K562 (cell line): Measurements from ENCODE around the gene PPP1R9B. TPM values are rescaled to one million over a fixed set of nuclear protein-coding genes. Genes with fewer than 3 reads are reported as not detected.

Experiments used
- ATAC-seq: fragments of 200-7000 bp; cut with Tn5 transposase; 3 replicates; pipeline ENCODE4 v1.9.1; 2020; ENCODE audit warnings: moderate library complexity
- BruUV-seq: library from RNA; stranded (reverse); fragments of 400-500 nt; replicated peaks from 2 replicates; lab custom pipeline; 2021; lab: Mats Ljungman, UMichigan
- CTCF ChIA-PET: fragments of 300-600 bp; formaldehyde crosslinking; extraction: SDS; loops from one replicate; lab custom pipeline; 2021; ENCODE audit warnings: low intra/inter-chr PET ratio; lab: Yijun Ruan, JAX
- POLR2A ChIA-PET: fragments of 300-600, 350-650 bp; sonication (Branson Sonifier 250); formaldehyde crosslinking; extraction: SDS; loops from one replicate; lab custom pipeline; 2021; ENCODE audit warnings: antibody characterized with exemption, inconsistent platforms; lab: Yijun Ruan, JAX
- DNase-seq, 4 experiments: peaks; one replicate each; pipeline versions ENCODE4 v3.0.0 to v3.0.0-alpha.2; 2011 to 2018; ENCODE audit warnings: low spot score in 3 of 4, mixed read lengths in 3 of 4; ENCODE audit errors: extremely low read depth in 1 of 4
- FAIRE-seq: peaks from 2 replicates; lab custom pipeline; 2011; peaks lifted over from hg19 to GRCh38; lab: Jason Lieb, UNC
- H2AFZ ChIP-seq: 2 replicates; pipeline ENCODE4 v1.6.0; 2011; ENCODE audit warnings: low read depth, low read length, control low read depth, inconsistent platforms
- H3K27ac ChIP-seq: fragments of 200-600 bp; 3 replicates; pipeline ENCODE4 v1.8.0; 2011; ENCODE audit warnings: low read depth, mild to moderate bottlenecking, control low read depth, inconsistent platforms, low read length, moderate library complexity, mixed read lengths; ENCODE audit errors: extremely low read depth
- H3K27me3 ChIP-seq, 2 experiments: fragments of 300-600 bp in 1 of 2; 2 replicates in 1 of 2; 3 replicates in 1 of 2; pipeline versions ENCODE4 v1.6.0 to v1.8.0; 2011; ENCODE audit warnings: inconsistent platforms in 2 of 2, low read length in 2 of 2, mild to moderate bottlenecking in 1 of 2, mixed read lengths in 1 of 2, moderate library complexity in 1 of 2; ENCODE audit not compliant: control insufficient read depth in 2 of 2, insufficient read depth in 2 of 2
- H3K36me3 ChIP-seq: fragments of 300-600 bp; 3 replicates; pipeline ENCODE4 v1.8.0; 2011; ENCODE audit warnings: mild to moderate bottlenecking, low read length, inconsistent platforms; ENCODE audit not compliant: control insufficient read depth, insufficient read depth
- H3K4me1 ChIP-seq, 2 experiments: fragments of 200-600 bp in 1 of 2; replicated peaks in 1 of 2; 2 replicates in 1 of 2; 3 replicates in 1 of 2; pipeline versions ENCODE4 v1.5.1 to v1.8.0; 2011; ENCODE audit warnings: inconsistent platforms in 2 of 2, low read length in 2 of 2, mild to moderate bottlenecking in 1 of 2, mixed read lengths in 1 of 2, moderate library complexity in 1 of 2; ENCODE audit not compliant: control insufficient read depth in 2 of 2, insufficient read depth in 2 of 2
- H3K4me2 ChIP-seq: 2 replicates; pipeline ENCODE4 v1.6.1; 2011; ENCODE audit warnings: low read length, control low read depth, inconsistent platforms, mixed read lengths; ENCODE audit not compliant: insufficient read depth
- H3K4me3 ChIP-seq: fragments of 200-600 bp; sonication (generic), shearing (Covaris generic); 2 replicates; pipeline ENCODE4 v1.5.1; 2016; ENCODE audit warnings: control low read depth, inconsistent platforms
- H3K79me2 ChIP-seq: fragments of 200-600 bp; 3 replicates; pipeline ENCODE4 v1.8.0; 2011; ENCODE audit warnings: low read length, inconsistent platforms; ENCODE audit not compliant: control insufficient read depth, insufficient read depth
- H3K9ac ChIP-seq, 2 experiments: 2 replicates each; pipeline versions ENCODE4 v1.6.0 to v1.6.1; 2011; ENCODE audit warnings: low read depth in 2 of 2, low read length in 2 of 2, control low read depth in 1 of 2, inconsistent platforms in 1 of 2, mild to moderate bottlenecking in 1 of 2, mixed read lengths in 1 of 2; ENCODE audit not compliant: insufficient read depth in 1 of 2
- H3K9me1 ChIP-seq: one replicate; pipeline ENCODE4 v1.6.0; 2011; ENCODE audit warnings: inconsistent platforms, mild to moderate bottlenecking, low read length, moderate library complexity; ENCODE audit not compliant: control insufficient read depth, insufficient read depth
- H3K9me3 ChIP-seq: replicated peaks from 2 replicates; pipeline ENCODE4 v1.5.1; 2011; ENCODE audit warnings: low read depth, low read length, inconsistent platforms; ENCODE audit not compliant: control insufficient read depth, insufficient read depth
- H4K20me1 ChIP-seq: replicated peaks from 2 replicates; pipeline ENCODE4 v1.6.1; 2011; ENCODE audit warnings: low read length, inconsistent platforms, mixed read lengths; ENCODE audit not compliant: control insufficient read depth, insufficient read depth
- AFF1 ChIP-seq, 2 experiments: fragments of 450-650 bp; IDR thresholded peaks; 2 replicates each; pipeline ENCODE4 v1.6.1; 2018; ENCODE audit warnings: mild to moderate bottlenecking in 2 of 2, low read depth in 1 of 2; ENCODE audit not compliant: partially characterized antibody in 2 of 2
- ARID2 ChIP-seq: fragments of 450-650 bp; IDR thresholded peaks from 2 replicates; pipeline ENCODE4 v1.6.1; 2017; ENCODE audit warnings: antibody characterized with exemption, mild to moderate bottlenecking
- EHMT2 ChIP-seq: fragments of 450-650 bp; IDR thresholded peaks from 2 replicates; pipeline ENCODE4 v1.6.1; 2018; ENCODE audit warnings: antibody characterized with exemption
- HOMEZ ChIP-seq: fragments of 250-450 bp; sonication (Bioruptor Pico); IDR thresholded peaks from 2 replicates; pipeline ENCODE4 v1.4.0; 2020; ENCODE audit warnings: mild to moderate bottlenecking, moderate library complexity
- IFI16 ChIP-seq: fragments of 250-450 bp; sonication (Bioruptor Pico); IDR thresholded peaks from 2 replicates; pipeline ENCODE4 v2.1.2; 2022; ENCODE audit warnings: mild to moderate bottlenecking, inconsistent platforms
- KLF16 ChIP-seq: IDR thresholded peaks from 2 replicates; pipeline ENCODE4 v1.6.1; 2016; ENCODE audit warnings: antibody characterized with exemption
- MAFG ChIP-seq: fragments of 450-650 bp; conservative IDR thresholded peaks from 2 replicates; pipeline ENCODE4 v1.6.1; 2016; ENCODE audit warnings: missing genetic modification characterization, missing compliant biosample characterization
- NFE2L1 ChIP-seq: fragments of 450-650 bp; IDR thresholded peaks from 2 replicates; pipeline ENCODE4 v1.6.1; 2016; ENCODE audit warnings: missing genetic modification characterization, low read depth, mild to moderate bottlenecking, missing compliant biosample characterization, moderate library complexity, borderline replicate concordance
- PRMT5 ChIP-seq: sonication (generic); formaldehyde crosslinking; IDR thresholded peaks from 2 replicates; pipeline ENCODE4 v1.5.0; 2020; ENCODE audit warnings: missing genetic modification reagents
- SREBF1 ChIP-seq: fragments of 150-350 bp; IDR thresholded peaks from 2 replicates; pipeline ENCODE4 v1.6.1; 2014; ENCODE audit warnings: antibody characterized with exemption, low read depth, low read length, borderline replicate concordance
- YY1 ChIP-seq, 3 experiments: IDR thresholded peaks; 2 replicates each; pipeline ENCODE4 v1.6.1; 2011; ENCODE audit warnings: low read length in 2 of 3, mild to moderate bottlenecking in 2 of 3, moderate library complexity in 2 of 3, borderline replicate concordance in 1 of 3, control low read depth in 1 of 3, low read depth in 1 of 3; ENCODE audit not compliant: insufficient read depth in 3 of 3, insufficient replicate concordance in 2 of 3, control insufficient read depth in 1 of 3, insufficient read length in 1 of 3; ENCODE audit errors: extremely low read depth in 1 of 3
- ZFP1 ChIP-seq: fragments of 450-650 bp; formaldehyde crosslinking; IDR thresholded peaks from 2 replicates; pipeline ENCODE4 v1.4.0; 2020; ENCODE audit warnings: mild to moderate bottlenecking, mixed read lengths
- ZNF253 ChIP-seq: fragments of 250-450 bp; sonication (Bioruptor Pico); conservative IDR thresholded peaks from 2 replicates; pipeline ENCODE4 v1.6.1; 2021; ENCODE audit warnings: mild to moderate bottlenecking
- ZNF431 ChIP-seq: sonication (generic); formaldehyde crosslinking; IDR thresholded peaks from 2 replicates; pipeline ENCODE4 v1.8.0; 2022; ENCODE audit warnings: mild to moderate bottlenecking, missing genetic modification reagents
- ZNF436 ChIP-seq: fragments of 250-450, 450-650 bp; sonication (Bioruptor Pico); formaldehyde crosslinking; IDR thresholded peaks from 2 replicates; pipeline ENCODE4 v1.7.0; 2020; ENCODE audit warnings: mild to moderate bottlenecking
- WGBS: fragments of 100-300 bp; shearing (Covaris generic); methylation state at CpG from one replicate; pipeline ENCODE4 v1.1.6; 2016; ENCODE audit warnings: low coverage, mixed read lengths; ENCODE audit not compliant: insufficient coverage; ENCODE audit errors: missing lambda C conversion rate; 5-methylcytosine and 5-hydroxymethylcytosine counted together
- in situ Hi-C: fragments of 300-500 bp; cut with MboI; formaldehyde crosslinking; loops from 4 replicates; pipeline ENCODE4 v1.15.0; 2018; ENCODE audit warnings: inconsistent platforms, mixed read lengths
- intact Hi-C: fragments of 100-400 bp; cut with micrococcal nuclease; formaldehyde crosslinking; loops from 2 replicates; pipeline ENCODE4 v1.14.2; 2022
- polyA plus RNA-seq, 8 experiments: library from polyadenylated mRNA; depleted of rRNA in 4 of 8; stranded (reverse) in 5 of 8; unstranded in 3 of 8; fragments of >200 nt; fragmentation: Nextera tagmentation in 2 of 8; fragmentation: Illumina TruSeq in 1 of 8; extraction: Ambion mirVana in 2 of 8; extraction: Trizol in 1 of 8; gene quantifications; 2 replicates each; pipeline versions ENCODE4 v1.2.1 to v1.2.3, GENCODE V29; 2011 to 2014; ENCODE audit warnings: inconsistent platforms in 1 of 8, missing spikeins in 1 of 8
- total RNA-seq, 7 experiments: library from RNA; depleted of rRNA in 6 of 7; stranded (reverse); fragments of >200 nt in 6 of 7; fragmentation: Illumina TruSeq in 2 of 7; extraction: Trizol in 2 of 7; gene quantifications; 2 replicates each; pipeline versions ENCODE4 v1.2.1 to v1.2.3, GENCODE V29; 2011 to 2021; ENCODE audit warnings: low replicate concordance in 1 of 7
- TF ChIP-seq, protein P1 (sequence below): fragments of 450-650 bp; formaldehyde crosslinking; IDR thresholded peaks from 2 replicates; pipeline ENCODE4 v1.4.0; 2020; ENCODE audit warnings: mild to moderate bottlenecking, moderate library complexity

Gene PPP1R9B
- total and polyA plus RNA-seq, 9 of the 15 experiments (the other 6 are each of a cell fraction or from before 2014, with no cell fraction given): 0.10 to 63.5 (median 24.7) TPM

GRCh38 chr17:50122945-50123344 is 27.5 kb downstream of the PPP1R9B start:
- no peak overlapping the region for H3K4me2 ChIP-seq
- peaks cover 3% of the 10 kb centered on the region; the same call in 1 of the 2 replicates for H3K9me3 ChIP-seq
- no peaks in the 10 kb centered on the region for H3K79me2 ChIP-seq
- peaks cover 3% of the 10 kb centered on the region for H4K20me1 ChIP-seq
- no TSS peak for BruUV-seq
- H2AFZ ChIP-seq: no peak overlapping the region
- peaks cover 4 to 6% of the 10 kb centered on the region in 2 experiments; a peak in 4 of 5 replicates for H3K4me1 ChIP-seq
- H3K4me3 ChIP-seq: no peak overlapping the region
- intact Hi-C loops (no loop called here), in situ Hi-C loops (no loop called here)
- no peaks in the 10 kb centered on the region for H3K9me1 ChIP-seq
- FAIRE-seq (no peak), ATAC-seq (no peak), DNase-seq (no peak)
- H3K27me3 ChIP-seq: peaks cover 31 to 58% of the 10 kb centered on the region in 2 experiments; a peak in 4 of 5 replicates
- no peak overlapping the region for H3K9ac ChIP-seq
- POLR2A ChIA-PET: interaction anchor here (0.8 to 1.5 kb wide), 4 partner anchors 8 to 28 kb away, joined by 3 to 8 read pairs (median 5); no protein-coding TSS in a partner anchor
- H3K27ac ChIP-seq: no peak overlapping the region
- CTCF ChIA-PET: no interaction called here
- no peaks in the 10 kb centered on the region for H3K36me3 ChIP-seq
- WGBS: 0% methylated on average over 3 of the region's 3 CpGs
- no peak for TF ChIP-seq EHMT2
- TF ChIP-seq HOMEZ (CRISPR knock-in tag): no peak
- no peak for TF ChIP-seq SREBF1
- TF ChIP-seq YY1 (IDR thresholded peaks at IDR 0.05; ENCODE audit: borderline replicate concordance in 1 of 3, control insufficient read depth in 1 of 3, extremely low read depth in 1 of 3, insufficient read depth in 3 of 3, insufficient read length in 1 of 3, insufficient replicate concordance in 2 of 3, low read depth in 1 of 3, low read length in 2 of 3): no peak
- TF ChIP-seq KLF16: no peak
- TF ChIP-seq ARID2: no peak
- no peak for TF ChIP-seq ZNF436 (CRISPR knock-in tag)
- no peak for TF ChIP-seq IFI16 (CRISPR knock-in tag)
- TF ChIP-seq ZNF431 (CRISPR knock-in tag): no peak
- TF ChIP-seq ZFP1 (CRISPR knock-in tag): no peak
- TF ChIP-seq, protein P1, sequence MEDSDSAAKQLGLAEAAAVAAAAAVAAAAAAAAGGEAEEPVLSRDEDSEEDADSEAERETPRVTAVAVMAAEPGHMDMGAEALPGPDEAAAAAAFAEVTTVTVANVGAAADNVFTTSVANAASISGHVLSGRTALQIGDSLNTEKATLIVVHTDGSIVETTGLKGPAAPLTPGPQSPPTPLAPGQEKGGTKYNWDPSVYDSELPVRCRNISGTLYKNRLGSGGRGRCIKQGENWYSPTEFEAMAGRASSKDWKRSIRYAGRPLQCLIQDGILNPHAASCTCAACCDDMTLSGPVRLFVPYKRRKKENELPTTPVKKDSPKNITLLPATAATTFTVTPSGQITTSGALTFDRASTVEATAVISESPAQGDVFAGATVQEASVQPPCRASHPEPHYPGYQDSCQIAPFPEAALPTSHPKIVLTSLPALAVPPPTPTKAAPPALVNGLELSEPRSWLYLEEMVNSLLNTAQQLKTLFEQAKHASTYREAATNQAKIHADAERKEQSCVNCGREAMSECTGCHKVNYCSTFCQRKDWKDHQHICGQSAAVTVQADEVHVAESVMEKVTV (CRISPR knock-in tag): no peak
- no peak for TF ChIP-seq NFE2L1 (tag)
- no peak for TF ChIP-seq ZNF253
- TF ChIP-seq MAFG (tag): no peak
- no peak for TF ChIP-seq PRMT5 (CRISPR knock-in tag)
- TF ChIP-seq AFF1 (IDR thresholded peaks at IDR 0.05; ENCODE audit: low read depth in 1 of 2, partially characterized antibody in 2 of 2): no peak
